ENCODE results near the gene TYSND1.

DNA sequence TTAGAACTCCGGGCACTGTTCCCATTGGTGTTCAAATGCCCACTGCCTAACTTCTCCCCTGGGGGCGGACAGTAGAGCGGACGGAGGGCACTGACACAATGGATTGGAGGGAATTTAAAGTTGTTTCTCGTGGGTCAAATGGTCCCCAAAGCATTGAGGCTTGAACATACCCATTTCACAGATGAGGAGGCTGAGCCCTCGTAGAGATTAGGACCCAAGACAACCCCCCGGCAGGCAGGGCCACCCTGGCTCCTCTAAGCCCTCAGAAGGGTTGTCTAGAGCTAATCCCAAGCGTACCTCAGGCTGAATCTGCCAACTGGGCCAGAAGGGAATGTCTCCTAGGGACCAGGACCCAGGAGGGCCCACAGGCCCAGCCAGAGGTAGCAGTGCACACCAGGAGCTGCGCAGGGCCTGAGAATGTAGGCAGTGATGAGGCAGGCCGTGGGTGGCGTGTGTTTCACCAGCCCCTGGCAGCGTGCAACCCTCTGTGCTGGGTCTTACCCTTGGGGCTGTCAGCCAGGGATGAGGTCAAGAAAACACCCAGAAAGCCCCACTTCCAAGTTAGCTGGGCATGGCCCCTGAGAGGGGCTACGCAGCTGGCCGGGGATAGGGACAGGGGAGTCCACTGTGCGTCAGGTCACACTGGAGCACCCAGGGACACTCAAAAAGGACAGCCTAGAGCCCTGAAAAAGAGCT is 19.7 kb downstream of the TYSND1 start:
- TF ChIP-seq, protein P1, sequence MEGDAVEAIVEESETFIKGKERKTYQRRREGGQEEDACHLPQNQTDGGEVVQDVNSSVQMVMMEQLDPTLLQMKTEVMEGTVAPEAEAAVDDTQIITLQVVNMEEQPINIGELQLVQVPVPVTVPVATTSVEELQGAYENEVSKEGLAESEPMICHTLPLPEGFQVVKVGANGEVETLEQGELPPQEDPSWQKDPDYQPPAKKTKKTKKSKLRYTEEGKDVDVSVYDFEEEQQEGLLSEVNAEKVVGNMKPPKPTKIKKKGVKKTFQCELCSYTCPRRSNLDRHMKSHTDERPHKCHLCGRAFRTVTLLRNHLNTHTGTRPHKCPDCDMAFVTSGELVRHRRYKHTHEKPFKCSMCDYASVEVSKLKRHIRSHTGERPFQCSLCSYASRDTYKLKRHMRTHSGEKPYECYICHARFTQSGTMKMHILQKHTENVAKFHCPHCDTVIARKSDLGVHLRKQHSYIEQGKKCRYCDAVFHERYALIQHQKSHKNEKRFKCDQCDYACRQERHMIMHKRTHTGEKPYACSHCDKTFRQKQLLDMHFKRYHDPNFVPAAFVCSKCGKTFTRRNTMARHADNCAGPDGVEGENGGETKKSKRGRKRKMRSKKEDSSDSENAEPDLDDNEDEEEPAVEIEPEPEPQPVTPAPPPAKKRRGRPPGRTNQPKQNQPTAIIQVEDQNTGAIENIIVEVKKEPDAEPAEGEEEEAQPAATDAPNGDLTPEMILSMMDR (conservative IDR thresholded peaks at IDR 0.05; ENCODE audit: low read length): no peak
- no peak for TF ChIP-seq EZH2phosphoT487 (IDR thresholded peaks at IDR 0.05; ENCODE audit: borderline replicate concordance)

Measured in Loucy (cell line).